ENCODE measurements around the gene PAQR5. TPM values are rescaled to one million over a fixed set of nuclear protein-coding genes. Genes with fewer than 3 reads are reported as not detected.
"Not testable (repeated sequence)": the region's sequence is repeated elsewhere in the genome, so short reads cannot be mapped to it uniquely, and the experiment has no call there.

Gene PAQR5
- total RNA-seq, 1 experiment from 2014 or later, result 9.4 TPM

DNA sequence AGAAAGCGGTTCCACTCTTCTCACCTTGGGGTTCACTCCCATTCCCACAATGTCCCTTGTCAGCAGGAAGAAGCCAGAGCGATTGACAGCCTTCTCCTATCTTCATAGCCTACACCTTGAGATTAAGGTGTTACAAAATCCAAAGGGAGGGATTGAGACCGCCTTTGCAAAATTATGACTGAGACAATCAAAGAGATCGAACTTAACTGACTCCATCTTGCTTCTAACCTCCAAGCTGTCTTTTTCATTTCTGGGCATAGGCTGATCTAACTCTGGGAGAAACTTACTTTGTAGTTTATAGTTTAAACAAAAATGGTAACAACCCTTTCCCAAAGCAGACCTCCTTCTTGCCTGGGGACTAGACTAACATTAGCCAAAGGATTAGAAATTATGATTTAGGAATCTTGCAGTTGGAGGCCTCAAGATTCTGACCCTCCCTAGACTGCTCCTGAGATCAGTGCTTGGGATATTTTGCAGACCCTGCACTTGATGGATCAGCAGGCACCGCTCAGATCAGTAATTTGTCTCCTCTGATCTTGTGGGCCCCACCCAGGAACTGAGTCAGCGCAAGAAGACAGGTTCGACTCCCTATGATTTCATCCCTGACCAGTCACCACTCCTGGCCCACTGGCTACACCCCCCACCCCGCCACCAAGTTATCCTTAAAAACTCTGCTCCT is 40.0 kb downstream of the PAQR5 start:
- H3K4me1 Mint-ChIP-seq, result peaks cover 15% of the 10 kb centered on the region
- DNase-seq (ENCODE audit: low spot score) (no peak), ATAC-seq (no peak)
- TF ChIP-seq, protein P1, sequence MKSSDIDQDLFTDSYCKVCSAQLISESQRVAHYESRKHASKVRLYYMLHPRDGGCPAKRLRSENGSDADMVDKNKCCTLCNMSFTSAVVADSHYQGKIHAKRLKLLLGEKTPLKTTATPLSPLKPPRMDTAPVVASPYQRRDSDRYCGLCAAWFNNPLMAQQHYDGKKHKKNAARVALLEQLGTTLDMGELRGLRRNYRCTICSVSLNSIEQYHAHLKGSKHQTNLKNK (CRISPR knock-in tag; IDR thresholded peaks at IDR 0.05), result no peak
- no peak for TF ChIP-seq TEAD1 (CRISPR knock-in tag; IDR thresholded peaks at IDR 0.05)
- no peak for TF ChIP-seq SMAD4 (CRISPR knock-in tag; IDR thresholded peaks at IDR 0.05)
- TF ChIP-seq, protein P2, sequence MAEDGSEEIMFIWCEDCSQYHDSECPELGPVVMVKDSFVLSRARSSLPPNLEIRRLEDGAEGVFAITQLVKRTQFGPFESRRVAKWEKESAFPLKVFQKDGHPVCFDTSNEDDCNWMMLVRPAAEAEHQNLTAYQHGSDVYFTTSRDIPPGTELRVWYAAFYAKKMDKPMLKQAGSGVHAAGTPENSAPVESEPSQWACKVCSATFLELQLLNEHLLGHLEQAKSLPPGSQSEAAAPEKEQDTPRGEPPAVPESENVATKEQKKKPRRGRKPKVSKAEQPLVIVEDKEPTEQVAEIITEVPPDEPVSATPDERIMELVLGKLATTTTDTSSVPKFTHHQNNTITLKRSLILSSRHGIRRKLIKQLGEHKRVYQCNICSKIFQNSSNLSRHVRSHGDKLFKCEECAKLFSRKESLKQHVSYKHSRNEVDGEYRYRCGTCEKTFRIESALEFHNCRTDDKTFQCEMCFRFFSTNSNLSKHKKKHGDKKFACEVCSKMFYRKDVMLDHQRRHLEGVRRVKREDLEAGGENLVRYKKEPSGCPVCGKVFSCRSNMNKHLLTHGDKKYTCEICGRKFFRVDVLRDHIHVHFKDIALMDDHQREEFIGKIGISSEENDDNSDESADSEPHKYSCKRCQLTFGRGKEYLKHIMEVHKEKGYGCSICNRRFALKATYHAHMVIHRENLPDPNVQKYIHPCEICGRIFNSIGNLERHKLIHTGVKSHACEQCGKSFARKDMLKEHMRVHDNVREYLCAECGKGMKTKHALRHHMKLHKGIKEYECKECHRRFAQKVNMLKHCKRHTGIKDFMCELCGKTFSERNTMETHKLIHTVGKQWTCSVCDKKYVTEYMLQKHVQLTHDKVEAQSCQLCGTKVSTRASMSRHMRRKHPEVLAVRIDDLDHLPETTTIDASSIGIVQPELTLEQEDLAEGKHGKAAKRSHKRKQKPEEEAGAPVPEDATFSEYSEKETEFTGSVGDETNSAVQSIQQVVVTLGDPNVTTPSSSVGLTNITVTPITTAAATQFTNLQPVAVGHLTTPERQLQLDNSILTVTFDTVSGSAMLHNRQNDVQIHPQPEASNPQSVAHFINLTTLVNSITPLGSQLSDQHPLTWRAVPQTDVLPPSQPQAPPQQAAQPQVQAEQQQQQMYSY (CRISPR knock-in tag; IDR thresholded peaks at IDR 0.05), result no peak
- TF ChIP-seq GABPB1 (CRISPR knock-in tag; IDR thresholded peaks at IDR 0.05), result no peak
- TF ChIP-seq MYBL2 (CRISPR knock-in tag; IDR thresholded peaks at IDR 0.05), result no peak
- TF ChIP-seq ZNF263 (CRISPR knock-in tag; IDR thresholded peaks at IDR 0.05; ENCODE audit: low read depth), result no peak
- no peak for TF ChIP-seq PRRX2 (CRISPR knock-in tag; IDR thresholded peaks at IDR 0.05)
- TF ChIP-seq CREM (CRISPR knock-in tag; IDR thresholded peaks at IDR 0.05), result no peak
- no peak for TF ChIP-seq FOXP1 (CRISPR knock-in tag; IDR thresholded peaks at IDR 0.05; ENCODE audit: borderline replicate concordance)
- no peak for TF ChIP-seq FOXJ3 (CRISPR knock-in tag; IDR thresholded peaks at IDR 0.05; ENCODE audit: borderline replicate concordance)
- TF ChIP-seq NFATC4 (CRISPR knock-in tag; IDR thresholded peaks at IDR 0.05), result no peak
- TF ChIP-seq KAT7 (CRISPR knock-in tag; IDR thresholded peaks at IDR 0.05; ENCODE audit: borderline replicate concordance), result no peak
- TF ChIP-seq ATF1 (CRISPR knock-in tag; IDR thresholded peaks at IDR 0.05), result no peak
- TF ChIP-seq CREB1 (CRISPR knock-in tag; IDR thresholded peaks at IDR 0.05), result no peak
- TF ChIP-seq, protein P3, sequence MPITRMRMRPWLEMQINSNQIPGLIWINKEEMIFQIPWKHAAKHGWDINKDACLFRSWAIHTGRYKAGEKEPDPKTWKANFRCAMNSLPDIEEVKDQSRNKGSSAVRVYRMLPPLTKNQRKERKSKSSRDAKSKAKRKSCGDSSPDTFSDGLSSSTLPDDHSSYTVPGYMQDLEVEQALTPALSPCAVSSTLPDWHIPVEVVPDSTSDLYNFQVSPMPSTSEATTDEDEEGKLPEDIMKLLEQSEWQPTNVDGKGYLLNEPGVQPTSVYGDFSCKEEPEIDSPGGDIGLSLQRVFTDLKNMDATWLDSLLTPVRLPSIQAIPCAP (CRISPR knock-in tag; IDR thresholded peaks at IDR 0.05), result no peak
- TF ChIP-seq NFYB (CRISPR knock-in tag; conservative IDR thresholded peaks at IDR 0.05; ENCODE audit: low read depth), result no peak
- TF ChIP-seq NR2C2 (CRISPR knock-in tag; IDR thresholded peaks at IDR 0.05), result no peak
- TF ChIP-seq, protein P4, sequence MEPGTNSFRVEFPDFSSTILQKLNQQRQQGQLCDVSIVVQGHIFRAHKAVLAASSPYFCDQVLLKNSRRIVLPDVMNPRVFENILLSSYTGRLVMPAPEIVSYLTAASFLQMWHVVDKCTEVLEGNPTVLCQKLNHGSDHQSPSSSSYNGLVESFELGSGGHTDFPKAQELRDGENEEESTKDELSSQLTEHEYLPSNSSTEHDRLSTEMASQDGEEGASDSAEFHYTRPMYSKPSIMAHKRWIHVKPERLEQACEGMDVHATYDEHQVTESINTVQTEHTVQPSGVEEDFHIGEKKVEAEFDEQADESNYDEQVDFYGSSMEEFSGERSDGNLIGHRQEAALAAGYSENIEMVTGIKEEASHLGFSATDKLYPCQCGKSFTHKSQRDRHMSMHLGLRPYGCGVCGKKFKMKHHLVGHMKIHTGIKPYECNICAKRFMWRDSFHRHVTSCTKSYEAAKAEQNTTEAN (CRISPR knock-in tag; IDR thresholded peaks at IDR 0.05), result no peak
- TF ChIP-seq EMX1 (CRISPR knock-in tag; IDR thresholded peaks at IDR 0.05), result no peak
- no peaks in the 10 kb centered on the region for H3K27me3 Mint-ChIP-seq (ENCODE audit: low read depth)
- H3K9me3 Mint-ChIP-seq, result peaks cover 19% of the 10 kb centered on the region
- H3K4me3 Mint-ChIP-seq, result no peak overlapping the region
- ChIA-PET POLR2A (no interaction called here), CTCF (no interaction called here)
- H3K27ac Mint-ChIP-seq, result no peak overlapping the region
- peaks cover 23% of the 10 kb centered on the region for H3K36me3 Mint-ChIP-seq

DNA sequence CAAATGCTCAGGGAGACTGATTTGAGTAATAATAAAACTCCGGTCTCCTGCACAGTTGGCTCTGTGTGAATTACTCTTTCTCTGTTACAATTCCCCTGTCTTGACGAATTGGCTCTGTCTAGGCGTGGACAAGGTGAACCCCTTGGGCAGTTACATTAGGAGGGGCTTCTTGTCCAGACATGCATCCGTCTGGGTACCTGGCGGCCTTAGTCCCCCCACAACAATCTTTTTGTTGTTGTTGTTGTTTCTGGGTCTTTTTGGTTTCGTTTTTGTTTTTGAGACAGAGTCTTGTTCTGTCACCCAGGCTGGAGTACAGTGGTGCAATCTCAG is 40.5 kb downstream of the PAQR5 start:
- H3K27me3 Mint-ChIP-seq (ENCODE audit: low read depth); CTCF ChIA-PET; POLR2A ChIA-PET; ATAC-seq; H3K4me3 Mint-ChIP-seq; DNase-seq (ENCODE audit: low spot score); H3K27ac Mint-ChIP-seq: not testable (repeated sequence)
- Mint-ChIP-seq H3K9me3 (peaks cover 19% of the 10 kb centered on the region), H3K4me1 (peaks cover 20% of the 10 kb centered on the region), H3K36me3 (peaks cover 23% of the 10 kb centered on the region)

Data from WTC11 (cell line).